HG02870 (cell line): ENCODE results near the gene IPO13.
A peak's percentile ranks its signal among the peaks of the same experiment; 100 is the strongest.

Source experiments
- ATAC-seq: cut with Tn5 transposase; IDR thresholded peaks from one replicate; pipeline ENCODE4 v1.9.1; 2021; ENCODE audit warnings: mild to moderate bottlenecking, moderate library complexity; ENCODE audit not compliant: unreplicated experiment

IPO13 gene

DNA sequence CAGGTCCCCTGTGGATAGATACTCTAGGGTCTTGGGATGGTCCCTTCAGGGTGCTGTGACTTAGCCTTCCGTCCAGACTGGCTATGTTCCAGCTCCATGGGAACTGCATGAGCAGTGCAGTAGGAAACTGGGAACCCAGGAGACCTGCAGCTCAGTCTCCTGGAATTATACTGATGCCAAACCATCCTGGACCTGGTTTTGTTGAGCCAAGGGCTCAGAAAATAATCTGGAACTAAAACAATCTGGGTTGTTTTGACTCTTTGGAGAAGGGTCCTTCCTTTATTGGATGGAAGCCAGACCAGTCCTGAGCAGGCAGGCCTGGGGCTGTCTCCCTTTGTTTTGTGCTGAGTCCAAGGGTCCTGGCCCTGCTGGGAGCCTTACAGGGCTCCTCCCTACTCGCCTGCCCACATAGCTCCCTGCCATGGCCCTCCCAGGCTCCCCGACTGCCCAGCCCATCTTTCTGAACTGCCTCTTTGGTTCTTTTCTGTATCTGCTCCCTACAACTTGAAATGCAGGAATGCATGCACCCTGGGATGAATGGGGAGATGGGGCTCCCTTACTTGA is 1.2 kb downstream of the IPO13 start:
- ATAC-seq = no peak

DNA sequence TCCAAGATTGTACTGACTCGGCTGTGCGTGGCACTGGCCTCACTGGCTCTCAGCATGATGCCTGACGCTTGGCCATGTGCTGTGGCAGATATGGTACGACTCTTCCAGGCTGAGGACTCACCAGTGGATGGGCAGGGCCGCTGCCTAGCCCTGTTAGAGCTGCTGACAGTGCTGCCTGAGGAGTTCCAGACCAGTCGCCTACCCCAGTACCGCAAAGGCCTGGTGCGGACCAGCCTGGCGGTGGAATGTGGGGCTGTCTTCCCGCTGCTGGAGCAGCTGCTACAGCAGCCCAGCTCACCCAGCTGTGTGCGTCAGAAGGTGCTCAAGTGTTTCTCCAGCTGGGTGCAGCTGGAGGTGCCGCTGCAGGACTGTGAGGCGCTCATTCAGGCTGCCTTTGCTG is 2.9 kb downstream of the IPO13 start:
- no peak for ATAC-seq

DNA sequence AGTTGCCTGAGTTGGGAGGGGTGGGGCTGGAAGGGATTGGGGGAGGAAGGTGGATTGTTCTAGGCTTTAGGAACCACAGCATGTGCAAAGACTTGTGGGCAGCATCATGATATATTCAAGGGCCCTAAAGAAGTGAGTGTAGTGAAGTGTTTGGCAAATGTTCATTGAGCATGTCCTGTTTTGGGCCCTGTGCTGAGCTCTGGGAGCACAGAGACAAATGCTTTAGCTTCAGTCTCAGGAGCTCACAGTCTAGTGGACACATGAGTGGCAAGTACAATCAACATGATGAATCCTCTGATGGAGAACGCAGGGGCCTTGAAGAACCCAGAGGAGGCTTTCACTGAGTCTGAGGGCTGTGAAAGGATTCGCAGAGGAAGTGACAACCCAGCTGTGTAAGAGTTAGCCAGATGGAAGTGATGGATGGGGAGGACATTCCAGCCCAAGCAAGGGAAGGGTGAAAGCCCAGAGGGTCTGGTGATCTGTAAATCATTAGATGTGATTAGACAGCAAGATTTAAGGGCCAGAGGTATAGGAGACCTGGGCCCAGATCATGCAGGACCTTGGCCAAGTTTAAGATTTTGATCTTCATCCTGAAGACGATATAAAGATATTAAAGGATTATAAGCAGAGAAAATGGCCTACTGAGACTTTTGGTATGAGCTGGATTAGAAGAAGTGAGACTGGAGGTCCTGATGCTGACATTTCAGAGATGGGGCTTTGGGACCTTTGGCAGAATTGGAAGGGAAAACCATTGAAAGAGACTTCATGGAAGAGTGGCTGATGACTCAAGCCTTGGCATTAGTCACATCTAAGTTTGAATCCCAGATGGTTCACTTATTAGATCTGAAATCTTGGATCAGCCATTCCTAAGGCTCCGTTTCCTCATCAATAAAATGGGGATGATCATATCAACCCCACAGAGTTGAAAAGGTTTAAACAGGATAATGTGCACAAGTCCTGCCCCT is 4.6 kb downstream of the IPO13 start:
- no peak for ATAC-seq

DNA sequence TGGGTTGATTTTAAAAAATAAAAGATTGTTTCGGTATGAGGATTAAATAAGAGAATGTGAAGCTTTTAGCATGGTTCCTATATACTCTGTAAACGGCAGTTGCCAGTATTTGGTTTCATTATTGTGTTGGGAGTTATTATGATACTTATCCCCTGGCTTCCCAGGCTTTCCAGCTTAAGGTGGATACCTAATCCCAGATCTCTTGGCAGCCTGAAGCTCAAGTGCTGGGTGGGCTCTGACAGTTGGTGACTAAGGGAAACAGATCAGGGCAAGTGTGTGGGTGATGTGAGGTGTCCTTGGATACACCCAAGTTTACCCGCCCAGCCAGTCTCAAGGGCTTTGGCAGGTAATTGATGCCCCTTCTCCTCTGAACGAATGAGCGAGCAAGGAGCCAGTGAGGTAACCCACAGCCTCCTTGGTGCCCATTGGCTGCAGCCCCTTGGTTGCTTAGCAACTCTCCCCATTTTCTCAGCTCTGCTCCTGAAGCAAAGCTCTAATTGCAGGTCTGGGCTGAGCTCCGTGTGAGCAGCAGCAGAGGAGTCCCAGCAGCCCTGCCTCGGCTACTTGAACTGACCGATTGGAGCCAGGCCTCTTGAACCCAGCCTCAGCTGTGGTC is 6.1 kb downstream of the IPO13 start:
- no peak for ATAC-seq

DNA sequence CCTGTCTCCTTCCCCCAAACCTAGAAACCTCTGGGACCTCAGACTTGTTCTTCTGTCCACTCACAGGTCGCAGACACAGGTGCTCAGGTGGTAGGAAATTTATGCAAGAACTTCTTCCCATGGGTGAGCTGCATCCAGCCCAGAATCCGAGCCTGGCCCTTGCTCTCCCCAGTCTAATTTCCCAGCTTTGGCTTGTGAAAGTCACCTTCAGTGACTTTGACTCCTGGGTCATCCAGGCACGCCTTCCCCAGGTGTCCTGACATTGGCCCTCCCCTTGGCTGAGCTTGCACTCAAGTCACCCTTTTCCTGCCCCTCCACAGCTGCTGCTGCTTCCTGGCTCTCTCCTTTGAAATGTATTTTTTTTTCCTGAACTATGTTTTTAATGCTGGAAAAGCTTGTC is 6.6 kb downstream of the IPO13 start:
- ATAC-seq = no peak

DNA sequence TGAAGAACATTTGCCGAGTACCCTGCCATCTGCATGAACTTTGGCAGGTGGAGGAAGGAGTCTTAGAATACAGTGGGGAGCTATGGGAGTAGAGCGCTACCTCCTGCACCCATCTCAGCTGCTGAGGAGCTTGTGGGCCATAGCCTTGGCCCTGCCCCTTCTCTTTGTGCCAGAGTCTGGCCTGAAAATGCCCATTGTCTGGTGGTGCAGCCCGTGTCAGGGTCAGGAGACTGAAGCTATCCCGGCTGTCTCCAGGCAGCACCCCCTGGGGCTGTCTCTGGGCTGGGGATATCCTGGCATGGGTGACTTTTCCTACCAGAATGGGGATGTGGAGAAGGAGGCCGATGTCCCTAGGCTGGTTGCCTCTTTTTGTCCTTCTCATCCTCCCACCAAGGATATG is 7.3 kb downstream of the IPO13 start:
- ATAC-seq = no peak

DNA sequence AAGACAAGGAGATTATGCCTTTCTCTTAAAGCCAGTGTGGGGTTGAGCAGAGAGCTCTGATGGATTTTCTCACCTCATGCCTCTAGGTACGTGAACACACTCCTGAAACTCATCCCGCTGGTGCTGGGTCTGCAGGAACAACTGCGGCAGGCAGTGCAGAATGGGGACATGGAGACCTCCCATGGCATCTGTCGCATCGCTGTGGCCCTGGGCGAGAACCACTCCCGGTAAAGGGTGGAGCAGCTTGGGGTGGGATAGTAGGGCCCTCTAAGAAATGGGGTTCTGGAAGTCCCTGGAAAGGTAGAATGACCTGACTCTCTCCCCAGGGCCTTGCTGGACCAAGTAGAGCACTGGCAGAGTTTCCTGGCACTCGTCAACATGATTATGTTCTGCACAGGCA is 9.5 kb downstream of the IPO13 start:
- no peak for ATAC-seq

DNA sequence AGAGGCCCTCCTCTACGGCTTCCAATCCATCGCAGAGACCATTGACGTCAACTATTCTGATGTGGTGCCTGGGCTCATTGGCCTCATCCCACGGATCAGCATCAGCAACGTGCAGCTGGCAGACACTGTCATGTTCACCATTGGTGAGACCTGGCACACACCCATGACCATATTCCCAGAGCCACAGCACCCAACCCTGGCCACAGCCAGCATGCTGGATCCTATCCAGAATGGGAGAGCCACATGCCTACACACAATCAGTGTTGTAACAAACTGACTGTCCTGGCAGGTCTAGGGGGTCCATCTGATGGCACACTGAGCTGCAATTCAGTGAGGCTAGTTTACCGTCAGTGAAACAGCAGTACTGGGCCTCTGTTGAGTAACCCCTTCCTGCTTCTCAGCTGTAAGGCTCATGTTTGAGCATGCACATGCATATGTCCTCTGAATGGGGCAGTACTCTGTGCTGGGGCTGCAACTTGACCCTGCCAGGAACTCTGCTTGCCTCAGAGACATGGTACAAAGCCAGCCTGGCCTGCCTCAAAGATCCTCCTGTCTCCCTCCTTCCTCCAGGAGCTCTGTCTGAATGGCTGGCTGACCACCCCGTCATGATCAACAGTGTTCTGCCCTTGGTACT is 10.8 kb downstream of the IPO13 start:
- ATAC-seq = no peak

DNA sequence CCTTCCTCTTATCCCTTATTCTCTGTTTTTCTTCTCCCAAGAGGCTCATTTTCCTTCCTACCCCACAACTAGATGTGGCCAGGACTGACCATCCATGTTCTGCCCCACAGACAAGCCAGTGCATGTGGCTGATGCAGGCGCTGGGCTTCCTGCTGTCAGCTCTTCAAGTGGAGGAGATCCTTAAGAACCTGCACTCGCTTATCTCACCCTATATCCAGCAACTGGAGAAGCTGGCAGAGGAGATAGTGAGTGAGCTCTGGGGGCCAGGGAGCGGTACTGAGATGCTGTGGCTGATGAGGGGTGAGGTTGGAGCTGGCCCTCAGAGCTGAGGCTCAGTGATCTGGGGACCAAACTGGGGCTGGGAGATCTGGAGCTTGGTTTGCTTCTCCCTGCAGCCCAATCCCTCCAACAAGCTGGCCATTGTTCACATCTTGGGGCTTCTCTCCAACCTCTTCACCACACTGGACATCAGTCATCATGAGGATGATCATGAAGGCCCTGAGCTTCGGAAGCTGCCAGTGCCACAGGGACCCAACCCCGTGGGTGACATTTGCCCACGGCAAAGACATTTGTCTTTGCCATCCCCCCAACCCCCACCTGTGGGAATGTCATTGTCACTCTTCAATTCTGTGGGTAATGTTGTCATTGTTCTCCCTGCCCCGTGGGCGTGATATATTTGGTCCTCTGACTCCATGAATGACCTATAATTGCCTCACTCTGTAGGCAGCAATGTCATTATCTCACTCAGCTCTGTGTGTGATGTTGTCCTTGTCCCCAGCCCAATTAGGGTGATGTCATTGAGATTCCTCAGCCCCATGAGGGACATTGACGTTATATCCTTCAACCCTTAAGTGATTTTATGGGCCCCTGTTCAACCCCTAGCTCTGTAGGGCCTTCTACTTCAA is 11.9 kb downstream of the IPO13 start:
- ATAC-seq = no peak

DNA sequence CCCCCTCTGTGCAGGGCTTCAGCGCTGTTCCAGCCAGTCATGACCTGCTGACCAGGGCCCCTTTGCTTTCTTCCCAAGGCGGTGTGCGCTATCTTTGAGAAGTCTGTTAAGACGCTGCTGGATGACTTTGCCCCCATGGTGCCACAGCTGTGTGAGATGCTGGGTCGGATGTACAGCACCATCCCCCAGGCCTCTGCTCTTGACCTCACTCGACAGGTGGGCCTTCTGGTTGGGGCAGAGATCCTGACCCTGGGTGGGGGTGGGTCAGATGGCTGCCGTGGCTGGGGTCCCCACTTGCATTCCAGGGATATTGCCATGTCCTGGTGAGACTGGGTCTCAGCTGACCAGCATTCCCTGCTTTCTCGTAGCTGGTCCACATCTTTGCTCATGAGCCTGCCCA is 14.0 kb downstream of the IPO13 start:
- ATAC-seq = no peak

DNA sequence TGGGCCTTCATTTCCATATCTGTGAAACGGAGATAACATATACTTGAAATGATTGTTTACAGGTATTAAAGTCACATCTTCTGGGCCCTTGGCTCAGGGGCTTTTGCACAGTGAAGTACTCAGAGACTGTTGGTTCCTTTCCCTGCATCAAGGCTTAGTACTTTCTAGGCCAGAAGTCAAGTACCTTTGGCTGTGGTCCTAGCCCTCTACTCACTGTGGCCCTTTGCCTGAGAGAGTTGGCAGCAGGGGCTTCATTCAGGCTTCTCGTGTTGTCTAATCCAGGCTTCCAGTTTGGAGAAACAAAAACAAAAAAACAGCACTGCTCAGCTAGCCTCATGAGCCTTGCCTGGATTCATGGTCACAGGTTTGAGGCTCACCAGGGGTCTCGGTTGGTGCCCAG is 14.9 kb downstream of the IPO13 start:
- ATAC-seq = no peak

DNA sequence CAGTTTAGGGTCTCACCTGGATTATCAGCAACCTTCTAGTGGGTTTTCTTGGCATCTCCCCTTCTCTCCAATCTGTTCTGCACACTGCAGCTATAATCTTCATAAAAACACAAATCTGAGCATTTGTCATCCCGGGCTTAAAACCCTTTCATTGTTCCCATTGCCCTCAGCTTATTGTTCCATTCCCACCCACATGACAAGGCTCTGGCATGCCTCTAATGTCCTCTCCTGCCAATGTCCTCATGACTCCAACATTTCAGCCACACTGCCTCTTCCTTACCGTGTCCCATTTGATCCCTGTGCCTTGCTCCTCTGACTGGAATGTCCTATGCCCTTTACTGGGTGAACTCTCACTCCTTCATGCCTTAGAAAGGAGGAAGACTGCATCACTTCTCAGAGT is 15.6 kb downstream of the IPO13 start:
- ATAC-seq = no peak

DNA sequence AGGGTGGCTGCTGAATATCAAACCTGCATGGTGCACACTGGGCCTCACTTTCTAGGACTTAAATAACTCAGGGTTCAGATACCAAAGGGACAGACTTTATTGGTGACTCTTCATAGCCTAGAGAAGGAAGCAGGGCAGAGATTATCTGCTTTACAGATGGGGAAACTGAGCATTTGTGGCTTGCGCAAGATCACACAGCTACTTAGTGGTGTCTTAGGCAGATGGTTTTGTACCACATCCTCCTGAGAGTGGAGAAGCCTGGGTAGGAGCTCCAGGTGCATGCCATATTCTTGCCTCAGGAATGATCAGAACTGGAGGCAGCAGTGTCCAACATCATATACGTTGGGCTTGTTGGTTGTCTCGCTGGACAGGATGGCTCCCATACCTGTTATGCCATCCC is 16.3 kb downstream of the IPO13 start:
- no peak for ATAC-seq

DNA sequence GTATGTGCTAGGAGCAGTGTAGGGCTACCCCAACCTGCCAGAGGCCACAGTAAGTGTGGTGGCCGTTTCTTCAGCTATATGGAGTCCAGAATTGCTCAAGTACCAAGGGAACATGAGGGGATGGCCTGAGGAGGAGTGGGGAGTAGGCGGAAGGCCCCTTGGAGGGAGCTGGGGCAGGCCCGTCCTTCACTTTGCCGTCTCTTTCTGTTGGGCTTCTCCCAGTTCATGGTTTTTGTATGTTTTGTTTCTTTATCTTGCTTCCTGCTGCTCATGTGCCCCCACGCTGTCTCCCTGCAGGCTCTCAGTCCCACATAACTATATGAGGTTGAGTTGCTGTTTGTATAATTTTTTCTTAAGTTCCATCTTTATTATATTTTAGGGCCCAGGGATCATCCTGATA is 17.1 kb downstream of the IPO13 start:
- no peak for ATAC-seq

DNA sequence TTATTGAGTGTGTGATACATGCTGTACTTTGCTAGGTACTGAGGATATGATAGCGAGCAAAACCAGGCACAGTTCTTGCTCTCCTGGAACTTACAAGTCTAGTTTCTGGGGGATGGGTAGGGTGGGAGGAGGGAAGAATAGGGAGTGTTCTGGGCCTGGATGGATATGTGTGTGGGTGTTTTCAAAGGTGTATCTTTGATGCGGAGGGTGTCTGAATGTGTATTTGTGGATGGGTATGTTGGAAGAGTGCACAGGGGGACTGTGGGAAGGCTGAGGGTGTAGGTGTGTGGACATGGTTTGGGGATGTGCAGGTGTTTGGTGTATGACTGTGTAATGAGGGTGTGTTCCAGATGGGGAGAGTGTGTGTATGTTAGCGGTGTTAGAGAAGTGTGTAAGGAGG is 18.6 kb downstream of the IPO13 start:
- ATAC-seq = no peak

DNA sequence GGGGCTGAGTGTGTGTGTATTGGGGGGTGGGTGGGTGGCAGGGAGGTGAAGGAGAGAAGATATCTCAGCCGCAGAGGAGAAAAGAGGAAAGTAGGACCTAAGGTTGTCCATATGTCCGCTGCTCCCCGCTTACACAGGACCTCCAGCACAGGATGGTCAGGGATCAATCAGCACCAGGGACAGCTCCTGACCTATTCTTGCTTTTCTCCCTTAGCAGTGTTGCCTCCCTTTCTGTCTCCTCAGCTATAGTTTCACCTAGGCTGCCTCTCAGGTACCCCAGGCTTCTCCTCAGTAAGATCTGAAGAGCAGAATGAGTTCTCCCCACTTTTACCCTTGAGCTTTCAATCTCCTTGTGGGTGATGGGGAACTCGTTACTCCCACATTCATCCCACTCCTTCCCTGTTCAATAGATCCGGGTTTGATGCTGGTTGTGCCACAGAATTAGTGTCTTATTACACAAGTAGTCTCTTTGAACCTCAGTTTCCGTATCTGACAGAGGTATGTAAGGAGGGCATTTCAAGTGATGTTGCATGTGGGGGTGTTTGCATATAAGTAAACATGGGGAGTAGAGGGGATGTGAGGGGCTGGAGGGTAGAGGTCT is 21.7 kb downstream of the IPO13 start:
- no peak for ATAC-seq

DNA sequence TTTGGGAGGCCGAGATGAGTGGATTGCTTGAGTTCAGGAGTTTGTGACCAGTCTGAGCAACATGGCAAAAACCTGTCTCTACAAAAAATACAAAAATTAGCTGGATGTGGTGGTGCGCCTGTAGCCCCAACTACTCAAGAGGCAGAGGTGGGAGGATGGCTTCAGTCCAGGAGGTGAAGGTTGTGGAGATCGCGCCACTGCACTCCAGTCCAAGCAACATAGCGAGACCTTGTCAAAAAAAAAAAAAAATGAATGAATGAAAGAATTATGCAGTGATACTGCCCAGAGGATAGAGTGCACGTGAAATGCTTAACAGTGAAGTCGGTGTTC is 22.6 kb downstream of the IPO13 start:
- ATAC-seq = no peak

DNA sequence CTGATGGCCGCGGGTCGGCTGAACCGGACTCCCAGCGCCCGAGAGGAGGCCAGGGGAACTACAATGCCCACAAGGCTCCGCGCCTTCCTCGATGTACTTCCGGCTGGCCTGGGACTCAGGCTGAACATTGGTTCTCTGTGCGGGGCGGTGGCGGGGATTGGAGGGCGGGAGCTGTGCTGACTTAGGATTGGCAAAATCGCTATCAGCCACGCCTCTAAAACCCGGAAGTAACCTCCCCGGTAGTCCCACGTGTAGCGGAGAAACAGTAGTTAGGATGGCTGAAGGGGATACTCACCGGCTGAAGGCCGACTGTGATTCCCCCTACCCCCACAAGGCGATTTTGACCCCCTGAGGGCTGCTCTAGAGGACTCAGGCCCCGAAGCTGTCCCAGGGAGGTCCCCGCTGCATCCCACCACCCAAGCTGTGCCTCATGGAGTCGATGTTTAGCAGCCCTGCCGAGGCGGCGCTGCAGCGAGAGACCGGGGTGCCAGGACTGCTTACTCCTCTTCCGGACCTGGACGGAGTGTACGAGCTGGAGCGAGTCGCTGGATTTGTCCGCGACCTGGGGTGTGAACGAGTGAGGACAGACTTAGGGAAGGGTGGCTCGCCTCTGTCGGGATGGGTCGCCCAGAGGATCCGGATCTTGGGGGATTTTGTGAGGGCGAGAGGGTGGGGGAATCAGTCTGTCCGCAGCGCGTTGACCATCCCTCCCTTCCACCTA is 23.2 kb downstream of the IPO13 start, which contains the start of gene DPH2:
Gene DPH2 (plus strand): TSS at position 265 of the 721 bp plus-strand sequence. CDS start 166 bp downstream, at position 431.
- peak; percentile 74 for ATAC-seq

DNA sequence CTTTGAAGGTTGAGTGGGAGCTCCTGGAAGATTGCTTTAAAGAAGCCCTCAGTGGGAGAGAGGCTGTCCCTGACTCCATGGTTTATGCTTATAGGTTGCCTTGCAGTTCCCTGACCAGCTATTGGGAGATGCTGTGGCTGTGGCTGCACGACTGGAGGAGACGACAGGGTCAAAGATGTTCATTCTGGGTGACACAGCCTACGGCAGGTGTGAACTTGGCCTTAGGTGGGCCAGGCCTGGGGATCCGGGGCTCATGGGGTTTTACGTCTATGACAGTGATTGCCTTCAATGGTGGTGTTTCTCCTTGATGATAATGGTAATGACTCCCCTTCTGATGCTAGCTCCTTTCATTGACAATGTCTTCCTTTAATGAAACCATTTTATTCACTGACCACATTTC is 23.8 kb downstream of the IPO13 start:
- no peak for ATAC-seq

DNA sequence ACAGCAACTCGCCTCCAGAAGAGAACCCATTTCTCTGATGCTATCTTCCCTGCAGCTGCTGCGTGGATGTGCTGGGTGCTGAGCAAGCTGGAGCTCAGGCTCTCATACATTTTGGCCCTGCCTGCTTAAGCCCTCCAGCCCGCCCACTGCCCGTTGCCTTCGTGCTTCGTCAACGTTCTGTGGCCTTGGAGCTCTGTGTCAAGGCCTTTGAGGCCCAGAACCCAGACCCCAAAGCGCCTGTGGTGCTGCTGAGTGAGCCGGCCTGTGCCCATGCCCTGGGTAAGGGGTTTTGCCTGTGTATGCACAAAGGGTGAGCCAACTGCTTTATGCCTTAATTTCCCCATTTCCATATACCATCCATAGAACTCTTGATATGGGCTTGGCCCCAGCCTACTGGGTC is 24.2 kb downstream of the IPO13 start:
- no peak for ATAC-seq
